22Rv1 (cell line): ENCODE results near the gene FANCC.

Experiments used
- H3K27ac ChIP-seq: fragments of 450-650 bp; 2 replicates; pipeline ENCODE4 v1.5.1; 2017
- CTCF ChIP-seq: fragments of 450-650 bp; IDR thresholded peaks from 2 replicates; pipeline ENCODE4 v1.5.1; 2017; ENCODE audit warnings: mild to moderate bottlenecking
- ZFX ChIP-seq: fragments of 450-650 bp; IDR thresholded peaks from 2 replicates; pipeline ENCODE4 v1.6.1; 2017; ENCODE audit warnings: antibody characterized with exemption, borderline replicate concordance

FANCC gene

GRCh38 chr9:95060916-95061315, 256.6 kb downstream of the FANCC start:
- H3K27ac ChIP-seq, result no peak overlapping the region
- TF ChIP-seq CTCF (no peak), ZFX (no peak)

- H3K27ac ChIP-seq, result no peak overlapping the region
- TF ChIP-seq CTCF (no peak), ZFX (no peak)
Observed at GRCh38 chr9:95060234-95060633, 257.3 kb downstream of the FANCC start.

- TF ChIP-seq ZFX (no peak), CTCF (no peak)
- no peak overlapping the region for H3K27ac ChIP-seq
Observed at GRCh38 chr9:95058795-95059386, 258.6 kb downstream of the FANCC start.

- no peak for TF ChIP-seq ZFX
- no peak for TF ChIP-seq CTCF
- no peak overlapping the region for H3K27ac ChIP-seq
Observed at GRCh38 chr9:95058121-95058785, 259.3 kb downstream of the FANCC start.

- TF ChIP-seq CTCF, result no peak
- no peak for TF ChIP-seq ZFX
Observed at GRCh38 chr9:95057101-95057500, 260.4 kb downstream of the FANCC start.

GRCh38 chr9:95055851-95056551, 261.5 kb downstream of the FANCC start:
- TF ChIP-seq ZFX (no peak), CTCF (no peak)
- H3K27ac ChIP-seq, result no peak overlapping the region

More at GRCh38 chr9:95057101-95057500, 260.4 kb downstream of the FANCC start:
- H3K27ac ChIP-seq, result no peak overlapping the region

GRCh38 chr9:95055334-95055850, 262.1 kb downstream of the FANCC start:
- TF ChIP-seq ZFX (no peak), CTCF (no peak)
- H3K27ac ChIP-seq, result no peak overlapping the region
